WTC11 (cell line): ENCODE results near the gene CELSR1. TPM values are rescaled to one million over a fixed set of nuclear protein-coding genes. Genes with fewer than 3 reads are reported as not detected.
A peak's percentile ranks its signal among the peaks of the same experiment; 100 is the strongest.

Experiments used
- ATAC-seq: fragments of 200-7000 bp; cut with Tn5 transposase; 2 replicates; pipeline ENCODE4 v1.10.0; 2021; ENCODE audit warnings: mild to moderate bottlenecking, moderate library complexity
- CTCF ChIA-PET: fragments of 300-600 bp; sonication (Branson Sonifier 250); formaldehyde crosslinking; loops from one replicate; lab custom pipeline; 2021; ENCODE audit warnings: antibody characterized with exemption; lab: Charles Lee
- POLR2A ChIA-PET: fragments of 350-600 bp; sonication (Branson Sonifier 250); formaldehyde crosslinking; loops from one replicate; lab custom pipeline; 2021; ENCODE audit warnings: antibody characterized with exemption; lab: Charles Lee
- DNase-seq: peaks from one replicate; pipeline ENCODE4 v3.0.0; 2021; ENCODE audit warnings: low spot score
- H3K27ac Mint-ChIP-seq: 2 replicates; pipeline ENCODE4 v1.8.0; 2021; ENCODE audit warnings: mixed read lengths
- H3K27me3 Mint-ChIP-seq: 2 replicates; pipeline ENCODE4 v1.8.0; 2021; ENCODE audit warnings: low read depth, mild to moderate bottlenecking, moderate library complexity, mixed read lengths
- H3K36me3 Mint-ChIP-seq: 2 replicates; pipeline ENCODE4 v1.8.0; 2021; ENCODE audit warnings: mixed read lengths
- H3K4me1 Mint-ChIP-seq: 2 replicates; pipeline ENCODE4 v1.8.0; 2022; ENCODE audit warnings: mixed read lengths
- H3K4me3 Mint-ChIP-seq: 2 replicates; pipeline ENCODE4 v1.8.0; 2021; ENCODE audit warnings: mild to moderate bottlenecking, moderate library complexity, mixed read lengths
- H3K9me3 Mint-ChIP-seq: 2 replicates; pipeline ENCODE4 v1.8.0; 2021; ENCODE audit warnings: mixed read lengths
- EMX1 ChIP-seq: fragments of 250-450 bp; sonication (Bioruptor Pico); IDR thresholded peaks from 2 replicates; pipeline ENCODE4 v1.8.0; 2021; ENCODE audit warnings: mild to moderate bottlenecking
- MXD4 ChIP-seq: fragments of 250-450 bp; sonication (Bioruptor Pico); IDR thresholded peaks from 2 replicates; pipeline ENCODE4 v1.8.0; 2021; ENCODE audit warnings: mild to moderate bottlenecking, moderate library complexity, borderline replicate concordance
- MYBL2 ChIP-seq: sonication (generic); formaldehyde crosslinking; IDR thresholded peaks from 2 replicates; pipeline ENCODE4 v1.8.1; 2023; ENCODE audit warnings: mild to moderate bottlenecking, moderate library complexity, missing genetic modification reagents
- NFE2L1 ChIP-seq: sonication (generic); formaldehyde crosslinking; IDR thresholded peaks from 2 replicates; pipeline ENCODE4 v1.8.1; 2023; ENCODE audit warnings: missing genetic modification reagents
- NR2C2 ChIP-seq: sonication (generic); formaldehyde crosslinking; IDR thresholded peaks from 2 replicates; pipeline ENCODE4 v1.8.0; 2022; ENCODE audit warnings: mild to moderate bottlenecking, missing genetic modification reagents
- NR3C1 ChIP-seq: sonication (generic); formaldehyde crosslinking; conservative IDR thresholded peaks from 2 replicates; pipeline ENCODE4 v1.8.1; 2023; ENCODE audit warnings: low read depth, mild to moderate bottlenecking, missing genetic modification reagents
- RELA ChIP-seq: sonication (generic); formaldehyde crosslinking; IDR thresholded peaks from 2 replicates; pipeline ENCODE4 v1.8.1; 2022; ENCODE audit warnings: missing genetic modification reagents, mild to moderate bottlenecking, borderline replicate concordance
- SMAD3 ChIP-seq: sonication (generic); formaldehyde crosslinking; IDR thresholded peaks from 2 replicates; pipeline ENCODE4 v1.8.0; 2022; ENCODE audit warnings: missing genetic modification reagents, mild to moderate bottlenecking, borderline replicate concordance
- TCF7 ChIP-seq: sonication (generic); formaldehyde crosslinking; IDR thresholded peaks from 2 replicates; pipeline ENCODE4 v1.8.0; 2022; ENCODE audit warnings: mild to moderate bottlenecking, low read depth, missing genetic modification reagents, moderate library complexity
- TP53 ChIP-seq: sonication (generic); formaldehyde crosslinking; IDR thresholded peaks from 2 replicates; pipeline ENCODE4 v1.8.1; 2023; ENCODE audit warnings: mild to moderate bottlenecking, missing genetic modification reagents
- ZNF219 ChIP-seq: sonication (generic); formaldehyde crosslinking; IDR thresholded peaks from 2 replicates; pipeline ENCODE4 v1.8.0; 2023; ENCODE audit warnings: missing genetic modification reagents, mild to moderate bottlenecking, borderline replicate concordance
- ZNF263 ChIP-seq: sonication (generic); formaldehyde crosslinking; IDR thresholded peaks from 2 replicates; pipeline ENCODE4 v1.8.1; 2022; ENCODE audit warnings: low read depth, mild to moderate bottlenecking, moderate library complexity, missing genetic modification reagents
- ZNF396 ChIP-seq: fragments of 250-450 bp; sonication (Bioruptor Pico); IDR thresholded peaks from 2 replicates; pipeline ENCODE4 v1.8.0; 2021; ENCODE audit warnings: mild to moderate bottlenecking, moderate library complexity, borderline replicate concordance
- ZNF532 ChIP-seq: fragments of 250-450 bp; sonication (Bioruptor Pico); IDR thresholded peaks from 2 replicates; pipeline ENCODE4 v1.9.0; 2021; ENCODE audit warnings: mild to moderate bottlenecking, borderline replicate concordance
- ZNF671 ChIP-seq: fragments of 250-450 bp; sonication (Bioruptor Pico); IDR thresholded peaks from 2 replicates; pipeline ENCODE4 v1.8.0; 2021; ENCODE audit warnings: mild to moderate bottlenecking
- total RNA-seq: library from RNA; stranded (reverse); gene quantifications from 3 replicates; pipeline ENCODE4 v1.2.3, GENCODE V29; 2021
- TF ChIP-seq, protein P1 (sequence below): sonication (generic); formaldehyde crosslinking; IDR thresholded peaks from 2 replicates; pipeline ENCODE4 v1.8.0; 2023; ENCODE audit warnings: missing genetic modification reagents, mild to moderate bottlenecking, borderline replicate concordance
- TF ChIP-seq, protein P2 (sequence below): sonication (generic); formaldehyde crosslinking; conservative IDR thresholded peaks from 2 replicates; pipeline ENCODE4 v1.8.1; 2022; ENCODE audit warnings: mild to moderate bottlenecking, missing genetic modification reagents
- TF ChIP-seq, protein P3 (sequence below): sonication (generic); formaldehyde crosslinking; IDR thresholded peaks from 2 replicates; pipeline ENCODE4 v1.8.0; 2023; ENCODE audit warnings: missing genetic modification reagents
- TF ChIP-seq, protein P4 (sequence below): sonication (generic); formaldehyde crosslinking; IDR thresholded peaks from 2 replicates; pipeline ENCODE4 v1.8.1; 2023; ENCODE audit warnings: mild to moderate bottlenecking, missing genetic modification reagents
- TF ChIP-seq, protein P5 (sequence below): fragments of 200-600 bp; IDR thresholded peaks from 2 replicates; pipeline ENCODE4 v1.8.0; 2022; ENCODE audit warnings: antibody characterized with exemption

Gene CELSR1
- total RNA-seq, 1 experiment from 2014 or later, result 16.8 TPM

- Mint-ChIP-seq H3K27me3 (no peaks in the 10 kb centered on the region), H3K4me3 (no peak overlapping the region), H3K27ac (peak overlapping the region; percentile 96), H3K36me3 (peaks cover 24% of the 10 kb centered on the region), H3K9me3 (peaks cover 18% of the 10 kb centered on the region), H3K4me1 (peaks cover 12% of the 10 kb centered on the region)
- TF ChIP-seq RELA (CRISPR knock-in tag) (no peak), NFE2L1 (CRISPR knock-in tag) (peak; percentile 75; the same call in 1 of the 2 replicates), TP53 (CRISPR knock-in tag) (no peak)
- no peak; the same call in 1 of the 2 replicates for ATAC-seq
- ChIA-PET CTCF (interaction anchor here (0.6 to 1.7 kb wide), 2 partner anchors 111 to 321 kb away, joined by 4 to 8 read pairs; no protein-coding TSS in a partner anchor), POLR2A (no interaction called here)
- no peak for DNase-seq
Measured at GRCh38 chr22:46479046-46479445, 58.4 kb downstream of the CELSR1 start.

DNA sequence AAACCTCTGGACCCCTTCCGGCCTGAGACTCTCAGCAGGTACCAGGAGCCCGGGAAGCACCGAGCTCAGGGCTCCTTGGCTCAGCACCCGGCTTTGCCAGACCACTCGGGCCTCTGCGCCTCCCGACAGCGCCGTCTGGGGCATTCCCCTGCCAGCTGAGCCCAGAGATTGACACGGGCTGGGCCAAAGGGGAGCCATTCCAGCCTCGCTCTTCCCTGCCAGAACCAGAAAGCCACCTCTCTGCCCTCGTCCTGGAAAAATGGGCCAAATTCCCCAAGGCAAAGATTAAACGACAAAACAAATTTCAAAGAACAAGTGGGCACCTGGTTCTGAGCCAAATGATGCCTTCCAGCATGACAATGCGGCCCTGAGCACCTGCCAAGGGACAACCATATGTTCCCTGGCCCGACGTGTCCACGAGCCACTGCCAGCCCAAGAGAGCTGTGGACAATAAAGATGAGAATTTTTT is 59.3 kb downstream of the CELSR1 start:
- no peak for ATAC-seq
- H3K27me3 Mint-ChIP-seq, result no peaks in the 10 kb centered on the region
- POLR2A ChIA-PET, result no interaction called here
- H3K4me3 Mint-ChIP-seq, result no peak overlapping the region
- H3K27ac Mint-ChIP-seq, result peak overlapping the region; percentile 63
- no peak for DNase-seq
- TF ChIP-seq, protein P1, sequence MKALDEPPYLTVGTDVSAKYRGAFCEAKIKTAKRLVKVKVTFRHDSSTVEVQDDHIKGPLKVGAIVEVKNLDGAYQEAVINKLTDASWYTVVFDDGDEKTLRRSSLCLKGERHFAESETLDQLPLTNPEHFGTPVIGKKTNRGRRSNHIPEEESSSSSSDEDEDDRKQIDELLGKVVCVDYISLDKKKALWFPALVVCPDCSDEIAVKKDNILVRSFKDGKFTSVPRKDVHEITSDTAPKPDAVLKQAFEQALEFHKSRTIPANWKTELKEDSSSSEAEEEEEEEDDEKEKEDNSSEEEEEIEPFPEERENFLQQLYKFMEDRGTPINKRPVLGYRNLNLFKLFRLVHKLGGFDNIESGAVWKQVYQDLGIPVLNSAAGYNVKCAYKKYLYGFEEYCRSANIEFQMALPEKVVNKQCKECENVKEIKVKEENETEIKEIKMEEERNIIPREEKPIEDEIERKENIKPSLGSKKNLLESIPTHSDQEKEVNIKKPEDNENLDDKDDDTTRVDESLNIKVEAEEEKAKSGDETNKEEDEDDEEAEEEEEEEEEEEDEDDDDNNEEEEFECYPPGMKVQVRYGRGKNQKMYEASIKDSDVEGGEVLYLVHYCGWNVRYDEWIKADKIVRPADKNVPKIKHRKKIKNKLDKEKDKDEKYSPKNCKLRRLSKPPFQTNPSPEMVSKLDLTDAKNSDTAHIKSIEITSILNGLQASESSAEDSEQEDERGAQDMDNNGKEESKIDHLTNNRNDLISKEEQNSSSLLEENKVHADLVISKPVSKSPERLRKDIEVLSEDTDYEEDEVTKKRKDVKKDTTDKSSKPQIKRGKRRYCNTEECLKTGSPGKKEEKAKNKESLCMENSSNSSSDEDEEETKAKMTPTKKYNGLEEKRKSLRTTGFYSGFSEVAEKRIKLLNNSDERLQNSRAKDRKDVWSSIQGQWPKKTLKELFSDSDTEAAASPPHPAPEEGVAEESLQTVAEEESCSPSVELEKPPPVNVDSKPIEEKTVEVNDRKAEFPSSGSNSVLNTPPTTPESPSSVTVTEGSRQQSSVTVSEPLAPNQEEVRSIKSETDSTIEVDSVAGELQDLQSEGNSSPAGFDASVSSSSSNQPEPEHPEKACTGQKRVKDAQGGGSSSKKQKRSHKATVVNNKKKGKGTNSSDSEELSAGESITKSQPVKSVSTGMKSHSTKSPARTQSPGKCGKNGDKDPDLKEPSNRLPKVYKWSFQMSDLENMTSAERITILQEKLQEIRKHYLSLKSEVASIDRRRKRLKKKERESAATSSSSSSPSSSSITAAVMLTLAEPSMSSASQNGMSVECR (CRISPR knock-in tag), result no peak
- TF ChIP-seq ZNF532 (no peak), ZNF219 (CRISPR knock-in tag) (no peak), ZNF671 (CRISPR knock-in tag) (no peak), SMAD3 (no peak), ZNF396 (CRISPR knock-in tag) (no peak), TCF7 (no peak), MXD4 (CRISPR knock-in tag) (no peak), MYBL2 (no peak), ZNF263 (CRISPR knock-in tag) (no peak), EMX1 (CRISPR knock-in tag) (no peak), NR3C1 (CRISPR knock-in tag) (no peak), NR2C2 (CRISPR knock-in tag) (no peak)
- TF ChIP-seq, protein P2, sequence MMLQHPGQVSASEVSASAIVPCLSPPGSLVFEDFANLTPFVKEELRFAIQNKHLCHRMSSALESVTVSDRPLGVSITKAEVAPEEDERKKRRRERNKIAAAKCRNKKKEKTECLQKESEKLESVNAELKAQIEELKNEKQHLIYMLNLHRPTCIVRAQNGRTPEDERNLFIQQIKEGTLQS (CRISPR knock-in tag), result no peak
- TF ChIP-seq, protein P3, sequence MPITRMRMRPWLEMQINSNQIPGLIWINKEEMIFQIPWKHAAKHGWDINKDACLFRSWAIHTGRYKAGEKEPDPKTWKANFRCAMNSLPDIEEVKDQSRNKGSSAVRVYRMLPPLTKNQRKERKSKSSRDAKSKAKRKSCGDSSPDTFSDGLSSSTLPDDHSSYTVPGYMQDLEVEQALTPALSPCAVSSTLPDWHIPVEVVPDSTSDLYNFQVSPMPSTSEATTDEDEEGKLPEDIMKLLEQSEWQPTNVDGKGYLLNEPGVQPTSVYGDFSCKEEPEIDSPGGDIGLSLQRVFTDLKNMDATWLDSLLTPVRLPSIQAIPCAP (CRISPR knock-in tag), result no peak
- TF ChIP-seq, protein P4, sequence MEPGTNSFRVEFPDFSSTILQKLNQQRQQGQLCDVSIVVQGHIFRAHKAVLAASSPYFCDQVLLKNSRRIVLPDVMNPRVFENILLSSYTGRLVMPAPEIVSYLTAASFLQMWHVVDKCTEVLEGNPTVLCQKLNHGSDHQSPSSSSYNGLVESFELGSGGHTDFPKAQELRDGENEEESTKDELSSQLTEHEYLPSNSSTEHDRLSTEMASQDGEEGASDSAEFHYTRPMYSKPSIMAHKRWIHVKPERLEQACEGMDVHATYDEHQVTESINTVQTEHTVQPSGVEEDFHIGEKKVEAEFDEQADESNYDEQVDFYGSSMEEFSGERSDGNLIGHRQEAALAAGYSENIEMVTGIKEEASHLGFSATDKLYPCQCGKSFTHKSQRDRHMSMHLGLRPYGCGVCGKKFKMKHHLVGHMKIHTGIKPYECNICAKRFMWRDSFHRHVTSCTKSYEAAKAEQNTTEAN (CRISPR knock-in tag), result no peak
- TF ChIP-seq, protein P5, sequence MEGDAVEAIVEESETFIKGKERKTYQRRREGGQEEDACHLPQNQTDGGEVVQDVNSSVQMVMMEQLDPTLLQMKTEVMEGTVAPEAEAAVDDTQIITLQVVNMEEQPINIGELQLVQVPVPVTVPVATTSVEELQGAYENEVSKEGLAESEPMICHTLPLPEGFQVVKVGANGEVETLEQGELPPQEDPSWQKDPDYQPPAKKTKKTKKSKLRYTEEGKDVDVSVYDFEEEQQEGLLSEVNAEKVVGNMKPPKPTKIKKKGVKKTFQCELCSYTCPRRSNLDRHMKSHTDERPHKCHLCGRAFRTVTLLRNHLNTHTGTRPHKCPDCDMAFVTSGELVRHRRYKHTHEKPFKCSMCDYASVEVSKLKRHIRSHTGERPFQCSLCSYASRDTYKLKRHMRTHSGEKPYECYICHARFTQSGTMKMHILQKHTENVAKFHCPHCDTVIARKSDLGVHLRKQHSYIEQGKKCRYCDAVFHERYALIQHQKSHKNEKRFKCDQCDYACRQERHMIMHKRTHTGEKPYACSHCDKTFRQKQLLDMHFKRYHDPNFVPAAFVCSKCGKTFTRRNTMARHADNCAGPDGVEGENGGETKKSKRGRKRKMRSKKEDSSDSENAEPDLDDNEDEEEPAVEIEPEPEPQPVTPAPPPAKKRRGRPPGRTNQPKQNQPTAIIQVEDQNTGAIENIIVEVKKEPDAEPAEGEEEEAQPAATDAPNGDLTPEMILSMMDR, result no peak
- TF ChIP-seq, all 79 proteins: peak for 0
- peaks cover 9% of the 10 kb centered on the region for H3K4me1 Mint-ChIP-seq
- H3K36me3 Mint-ChIP-seq, result peaks cover 18% of the 10 kb centered on the region
- peaks cover 18% of the 10 kb centered on the region for H3K9me3 Mint-ChIP-seq
- CTCF ChIA-PET, result interaction anchor here (1.4 to 1.7 kb wide), 2 partner anchors 110 kb away, joined by 6 to 8 read pairs; no protein-coding TSS in a partner anchor
